ENCODE results near the gene TTLL6.

DNA sequence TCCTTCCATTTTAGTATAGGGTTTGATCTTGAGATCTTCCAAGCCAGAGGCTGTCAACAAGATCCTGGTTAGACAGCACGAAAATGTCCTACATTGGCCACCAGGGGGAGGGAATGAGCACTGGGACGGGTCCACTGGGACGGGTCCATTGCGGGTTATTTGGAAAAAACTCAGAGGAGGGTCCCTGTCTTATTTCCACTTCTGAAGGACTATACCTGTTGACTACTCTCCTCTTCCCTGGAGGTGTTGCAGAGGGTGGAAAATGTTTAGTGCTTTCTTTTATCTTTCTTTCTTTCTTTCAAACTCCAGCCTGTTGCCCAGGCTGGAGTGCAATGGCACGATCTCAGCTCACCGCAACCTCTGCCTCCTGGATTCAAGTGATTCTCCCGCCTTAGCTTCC is 2.5 kb downstream of the TTLL6 start:
- TF ChIP-seq, protein P1, sequence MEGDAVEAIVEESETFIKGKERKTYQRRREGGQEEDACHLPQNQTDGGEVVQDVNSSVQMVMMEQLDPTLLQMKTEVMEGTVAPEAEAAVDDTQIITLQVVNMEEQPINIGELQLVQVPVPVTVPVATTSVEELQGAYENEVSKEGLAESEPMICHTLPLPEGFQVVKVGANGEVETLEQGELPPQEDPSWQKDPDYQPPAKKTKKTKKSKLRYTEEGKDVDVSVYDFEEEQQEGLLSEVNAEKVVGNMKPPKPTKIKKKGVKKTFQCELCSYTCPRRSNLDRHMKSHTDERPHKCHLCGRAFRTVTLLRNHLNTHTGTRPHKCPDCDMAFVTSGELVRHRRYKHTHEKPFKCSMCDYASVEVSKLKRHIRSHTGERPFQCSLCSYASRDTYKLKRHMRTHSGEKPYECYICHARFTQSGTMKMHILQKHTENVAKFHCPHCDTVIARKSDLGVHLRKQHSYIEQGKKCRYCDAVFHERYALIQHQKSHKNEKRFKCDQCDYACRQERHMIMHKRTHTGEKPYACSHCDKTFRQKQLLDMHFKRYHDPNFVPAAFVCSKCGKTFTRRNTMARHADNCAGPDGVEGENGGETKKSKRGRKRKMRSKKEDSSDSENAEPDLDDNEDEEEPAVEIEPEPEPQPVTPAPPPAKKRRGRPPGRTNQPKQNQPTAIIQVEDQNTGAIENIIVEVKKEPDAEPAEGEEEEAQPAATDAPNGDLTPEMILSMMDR (IDR thresholded peaks at IDR 0.05) = peak; percentile 37 to 79 (median 58)
- no peak for TF ChIP-seq POLR2A (IDR thresholded peaks at IDR 0.05)

All from thyroid gland (tissue), 4 donors.